Measurements from ENCODE around the gene NLRP13.
"Not testable (repeated sequence)": the region's sequence is repeated elsewhere in the genome, so short reads cannot be mapped to it uniquely, and the experiment has no call there.

NLRP13 gene

GRCh38 chr19:55931936-55932386, at the start of gene NLRP13:
NLRP13 (minus strand) TSS chr19:55932336; CDS start chr19:55932311, 25 bp downstream.
- no peak for DNase-seq

- DNase-seq: no peak
These were observed 48.3 kb upstream of the NLRP13 start for GRCh38 chr19:55980415-55980814.

GRCh38 chr19:55973982-55974381, 41.8 kb upstream of the NLRP13 start:
- DNase-seq: no peak

DNA sequence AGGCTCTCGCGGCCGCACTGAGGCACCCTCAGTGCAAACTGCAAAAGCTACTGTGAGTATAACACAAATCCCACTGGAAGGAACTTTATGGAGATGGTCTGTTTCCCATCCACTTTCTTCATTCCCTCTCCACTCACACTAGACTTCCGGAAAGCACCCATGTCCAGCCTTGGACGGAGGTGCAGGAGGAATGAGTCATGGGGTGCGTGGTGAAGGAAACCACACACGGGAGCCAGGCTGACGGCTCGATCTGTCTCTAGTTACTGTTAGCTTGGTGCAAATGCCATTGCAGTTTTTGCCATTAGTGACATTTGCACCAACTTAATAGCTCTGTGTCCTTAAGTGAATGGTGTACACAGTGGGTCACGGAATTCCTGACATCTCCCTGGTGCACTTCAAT, 30.1 kb upstream of the NLRP13 start:
- no peak for DNase-seq

GRCh38 chr19:55959996-55960675, 28.0 kb upstream of the NLRP13 start:
- DNase-seq: no peak

DNA sequence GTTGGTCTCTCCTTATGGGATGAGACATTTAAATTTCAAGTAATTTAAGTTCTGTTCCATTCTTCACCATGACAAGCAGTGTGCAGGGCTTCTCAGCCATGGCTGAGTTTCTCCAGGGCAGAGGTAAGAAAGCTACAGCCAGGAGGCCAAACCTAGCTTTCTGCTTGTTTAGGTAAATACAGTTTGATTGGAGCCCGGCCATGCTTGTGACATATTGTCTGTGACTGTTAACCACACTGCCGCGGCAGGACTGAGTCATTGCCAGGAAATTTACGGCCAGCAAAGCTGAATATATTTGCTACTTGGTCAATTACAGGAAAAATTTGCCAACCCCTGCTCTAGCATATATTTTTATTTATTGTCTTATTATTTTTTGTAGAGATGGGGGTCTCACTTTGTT, 26.2 kb upstream of the NLRP13 start:
- no peak for DNase-seq

GRCh38 chr19:55956431-55956830, 24.3 kb upstream of the NLRP13 start:
- no peak for DNase-seq

GRCh38 chr19:55950566-55950965, 18.4 kb upstream of the NLRP13 start:
- not testable (repeated sequence) for DNase-seq

GRCh38 chr19:55947532-55947931, 15.4 kb upstream of the NLRP13 start, which contains the start of gene NLRP8:
NLRP8 (plus strand) TSS chr19:55947832.
- no peak for DNase-seq

- DNase-seq: no peak
These were observed 8.2 kb upstream of the NLRP13 start for GRCh38 chr19:55940306-55940705.

- DNase-seq: no peak
These were observed 7.1 kb upstream of the NLRP13 start for GRCh38 chr19:55939206-55939605.

- no peak for DNase-seq
These were observed 3.1 kb upstream of the NLRP13 start for GRCh38 chr19:55935206-55935605.

GRCh38 chr19:55930996-55931515, 1.1 kb downstream of the NLRP13 start:
- DNase-seq: no peak

- not testable (repeated sequence) for DNase-seq
These were observed 2.9 kb downstream of the NLRP13 start for GRCh38 chr19:55929258-55929657.

DNA sequence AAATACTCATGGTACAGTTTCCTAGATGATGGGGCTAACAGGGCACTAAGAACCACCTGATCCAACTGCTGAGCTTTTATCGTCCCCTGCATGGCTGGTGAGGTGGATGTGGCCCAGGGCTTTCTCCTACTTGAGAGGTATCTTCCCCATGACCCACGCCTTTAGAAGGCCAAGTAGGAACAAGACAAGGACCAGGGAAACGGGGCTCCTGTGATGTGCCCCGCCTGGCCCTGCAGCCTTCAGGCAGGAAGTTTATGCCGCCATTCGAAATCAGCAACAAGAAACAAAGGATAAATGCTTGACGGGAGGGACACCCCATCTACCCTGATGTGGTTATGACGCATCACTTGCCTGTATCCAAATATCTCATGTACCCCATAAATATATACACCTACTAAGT, 4.1 kb downstream of the NLRP13 start:
- no peak for DNase-seq

- no peak for DNase-seq
These were observed 8.6 kb downstream of the NLRP13 start for GRCh38 chr19:55923556-55923955.

- DNase-seq: no peak
These were observed 18.4 kb downstream of the NLRP13 start for GRCh38 chr19:55913643-55914268.

DNA sequence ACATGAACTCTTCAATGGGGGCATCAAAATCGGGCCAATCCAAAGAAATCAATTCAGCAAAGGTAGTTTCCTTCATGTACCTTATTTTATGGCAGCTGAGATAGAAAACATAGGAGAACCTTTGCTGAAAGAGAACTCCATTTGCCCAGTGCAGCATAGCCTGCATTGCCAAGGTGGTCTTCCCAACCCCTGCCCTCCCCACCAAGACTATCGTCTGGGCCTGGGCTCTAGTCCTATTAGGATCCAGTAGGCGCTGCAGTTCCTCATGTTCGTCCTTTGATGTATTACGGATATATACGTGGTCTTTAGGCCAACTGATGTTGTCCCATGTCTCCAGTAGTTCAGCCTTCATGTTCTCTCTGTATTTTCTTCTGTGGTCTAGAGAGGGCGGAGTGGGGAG, 19.2 kb downstream of the NLRP13 start:
- no peak for DNase-seq

GRCh38 chr19:55909801-55910200, 22.3 kb downstream of the NLRP13 start:
- DNase-seq: no peak

GRCh38 chr19:55907746-55908145, 24.4 kb downstream of the NLRP13 start:
- no peak for DNase-seq

DNA sequence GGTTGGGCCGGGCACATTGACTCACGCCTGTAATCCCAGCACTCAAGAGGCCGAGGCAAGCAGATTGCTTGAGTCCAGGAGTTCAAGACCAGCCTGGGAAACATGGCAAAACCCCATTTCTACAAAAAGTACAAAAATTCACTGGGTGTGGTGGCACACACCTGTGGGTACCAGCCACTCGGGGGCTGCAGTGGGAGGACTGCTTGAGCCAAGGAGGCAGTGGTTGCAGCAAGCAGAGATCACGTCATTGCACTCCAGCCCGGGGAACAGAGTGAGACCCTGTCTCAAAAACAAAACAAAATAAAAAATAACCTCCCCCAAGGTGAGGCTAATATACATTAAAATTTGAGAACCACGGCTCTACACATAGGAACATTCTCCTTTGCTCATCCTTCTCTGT, 24.9 kb downstream of the NLRP13 start:
- no peak for DNase-seq

DNA sequence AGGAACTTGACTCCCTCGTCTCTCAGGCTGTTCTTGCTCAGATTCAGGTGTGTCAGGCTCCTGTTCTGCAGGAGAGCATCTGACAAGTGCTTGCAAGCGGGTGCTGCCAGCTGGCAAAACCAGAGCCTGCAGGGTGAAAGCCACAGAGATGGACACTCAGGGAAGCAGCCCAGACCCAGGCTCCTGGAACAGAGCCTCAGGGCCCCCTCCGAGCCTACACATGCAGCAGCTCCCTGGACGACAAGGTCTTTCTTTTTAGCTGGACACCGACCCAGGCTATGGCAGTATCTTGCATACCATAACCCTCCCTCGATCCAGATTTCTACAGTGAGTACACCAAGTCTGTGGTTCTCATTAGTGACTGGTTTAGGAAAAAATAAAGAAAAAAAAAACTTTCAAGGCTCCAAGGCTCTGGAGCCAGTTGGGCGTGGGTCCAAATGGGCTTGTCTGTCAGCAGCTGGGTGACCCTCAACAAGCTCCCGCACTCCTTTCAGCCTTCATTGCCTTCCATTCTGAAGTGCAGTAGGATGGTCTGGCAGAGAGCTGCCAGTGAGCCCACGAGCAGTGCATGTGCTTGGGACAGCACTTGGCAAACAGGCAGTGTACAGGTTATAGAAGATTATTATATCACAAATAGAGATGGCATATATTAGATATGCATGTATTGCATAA, 29.9 kb downstream of the NLRP13 start:
- DNase-seq: no peak

DNA sequence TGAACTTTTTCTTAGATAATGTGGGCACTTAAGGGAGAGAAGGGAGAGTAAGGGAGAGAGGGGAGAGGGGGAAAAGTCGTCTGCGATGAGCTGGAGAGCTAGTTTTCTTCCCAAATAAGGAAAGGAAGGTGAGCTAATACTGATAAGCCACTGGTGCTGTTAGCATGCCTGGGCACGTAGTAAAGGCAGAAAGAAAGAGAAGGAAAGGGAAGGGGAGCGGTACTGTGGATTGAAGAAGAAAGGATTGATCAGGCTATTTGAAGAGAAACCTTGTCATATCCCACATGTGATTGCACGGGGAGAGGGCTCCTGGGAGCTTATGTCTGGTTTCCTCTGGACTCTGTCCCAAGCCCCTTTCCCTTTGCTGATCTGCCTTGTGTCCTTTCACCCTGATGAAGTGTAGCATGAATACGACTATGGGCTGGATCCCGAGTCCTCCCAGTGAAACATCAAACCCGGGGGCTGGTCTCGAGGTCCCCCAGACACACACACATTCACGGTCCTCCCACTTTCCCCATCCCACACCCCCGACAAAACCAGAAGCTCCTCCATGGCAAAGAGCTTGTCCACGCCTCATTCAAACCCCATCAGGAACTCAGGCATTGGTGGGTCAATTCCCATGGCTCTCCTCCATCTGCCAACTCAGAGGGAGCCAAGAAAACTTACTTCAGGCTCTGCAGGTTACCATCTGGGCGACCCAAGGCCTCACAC, 30.6 kb downstream of the NLRP13 start:
- no peak for DNase-seq

Data from CD4-positive, alpha-beta T cell treated with Interleukin-1 beta for 1 hour (primary cell).